Testis (tissue), 3 donors: ENCODE data around the gene SLC4A2. TPM values are rescaled to one million over a fixed set of nuclear protein-coding genes. Genes with fewer than 3 reads are reported as not detected.

Experiments used
- DNase-seq: peaks from one replicate; pipeline ENCODE4 v3.0.0-alpha.2; 2019
- H3K27ac ChIP-seq, 2 donors: fragments of 200-600 bp; sonication (generic); one replicate each; pipeline ENCODE4 v1.5.1; 2019
- H3K27me3 ChIP-seq: fragments of 200-600 bp; sonication (generic); one replicate; pipeline ENCODE4 v1.5.1; 2019
- H3K36me3 ChIP-seq: fragments of 200-600 bp; sonication (generic); one replicate; pipeline ENCODE4 v1.5.1; 2017; ENCODE audit warnings: low read depth; ENCODE audit errors: missing control alignments
- H3K4me1 ChIP-seq: fragments of 200-600 bp; sonication (generic); one replicate; pipeline ENCODE4 v1.5.1; 2019
- H3K4me3 ChIP-seq, 2 donors: fragments of 200-600 bp; sonication (generic); one replicate each; pipeline ENCODE4 v1.5.1; 2017 to 2019
- H3K9me3 ChIP-seq: fragments of 200-600 bp; sonication (generic); one replicate; pipeline ENCODE4 v1.5.1; 2017
- POLR2A ChIP-seq: fragments of 450-650 bp; IDR thresholded peaks from one replicate; pipeline ENCODE4 v1.6.1; 2017; ENCODE audit warnings: antibody characterized with exemption, mild to moderate bottlenecking, moderate library complexity
- WGBS, 2 donors: methylation state at CpG; one replicate each; pipeline ENCODE4 v1.1.5; 2018; 5-methylcytosine and 5-hydroxymethylcytosine counted together
- intact Hi-C: fragments of 100-400 bp; cut with DNase I; formaldehyde crosslinking; loops from one replicate; pipeline ENCODE4 v1.15.1; 2023; ENCODE audit warnings: low total_unique reads
- polyA plus RNA-seq: library from polyadenylated mRNA; stranded (reverse); fragments of 350-450 nt; fragmentation: Illumina TruSeq; extraction: RNeasy Lipid Tissue Mini Kit (QIAGEN cat#74804); gene quantifications from one replicate; pipeline ENCODE4 v1.2.3, GENCODE V29; 2014; ENCODE audit warnings: low read depth, low replicate concordance; ENCODE audit not compliant: insufficient read depth
- total RNA-seq, 2 donors: library from RNA; depleted of rRNA; stranded (reverse); fragments of >200 nt; gene quantifications; one replicate each; pipeline ENCODE4 v1.2.3, GENCODE V29; 2016
- TF ChIP-seq, protein P1 (sequence below), 3 experiments: fragments of 450-650 bp in 2 of 3; fragments of 200-600 bp in 1 of 3; sonication (generic) in 1 of 3; IDR thresholded peaks; one replicate each; pipeline ENCODE4 v1.5.1; 2016 to 2019; ENCODE audit warnings: antibody characterized with exemption in 3 of 3, mild to moderate bottlenecking in 2 of 3, moderate library complexity in 1 of 3

Gene SLC4A2
- total and polyA plus RNA-seq, 3 donors from 2014 or later, result 68.9 to 153 (median 147) TPM

DNA sequence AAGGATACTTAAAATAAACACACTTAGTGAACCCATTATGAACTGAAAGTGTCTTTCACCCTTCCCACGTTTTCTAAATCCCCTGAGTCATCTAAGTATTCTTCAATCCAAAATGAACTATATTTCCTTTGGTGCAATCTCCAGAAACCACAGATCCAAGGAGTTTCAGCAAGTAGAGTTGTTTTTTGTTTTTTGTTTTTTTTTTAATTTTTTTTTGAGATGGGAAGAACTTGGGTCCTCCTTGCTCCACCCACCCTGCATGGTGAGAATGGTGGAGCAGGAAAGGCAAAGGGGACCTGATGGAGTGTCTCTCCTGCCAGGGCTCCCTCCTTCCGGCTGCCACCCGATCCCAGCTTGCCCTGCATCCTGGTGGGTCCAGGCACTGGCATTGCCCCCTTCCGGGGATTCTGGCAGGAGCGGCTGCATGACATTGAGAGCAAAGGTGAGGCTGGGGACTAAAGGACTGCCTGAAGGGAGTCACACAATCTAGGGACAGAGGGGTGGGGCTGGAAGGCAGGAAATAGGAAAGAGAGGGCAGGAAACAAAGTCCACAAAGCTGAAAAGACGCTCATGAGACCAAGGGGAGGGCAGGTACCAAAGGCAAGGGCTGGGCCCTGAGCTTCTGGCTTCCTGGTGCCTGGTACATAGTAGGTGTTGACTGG, 47.2 kb upstream of the SLC4A2 start:
- Histone ChIP-seq H3K4me1 (peaks cover 7% of the 10 kb centered on the region), H3K27me3 (no peaks in the 10 kb centered on the region), H3K4me3 (no peak overlapping the region), H3K27ac (no peak overlapping the region), H3K36me3 (no peaks in the 10 kb centered on the region), H3K9me3 (no peaks in the 10 kb centered on the region)
- intact Hi-C loops, result no loop called here
- no peak for DNase-seq
- WGBS, 2 donors, result 73 to 84% methylated on average over 3 to 6 of the region's 6 CpGs
- no peak for TF ChIP-seq POLR2A
- TF ChIP-seq, protein P1, sequence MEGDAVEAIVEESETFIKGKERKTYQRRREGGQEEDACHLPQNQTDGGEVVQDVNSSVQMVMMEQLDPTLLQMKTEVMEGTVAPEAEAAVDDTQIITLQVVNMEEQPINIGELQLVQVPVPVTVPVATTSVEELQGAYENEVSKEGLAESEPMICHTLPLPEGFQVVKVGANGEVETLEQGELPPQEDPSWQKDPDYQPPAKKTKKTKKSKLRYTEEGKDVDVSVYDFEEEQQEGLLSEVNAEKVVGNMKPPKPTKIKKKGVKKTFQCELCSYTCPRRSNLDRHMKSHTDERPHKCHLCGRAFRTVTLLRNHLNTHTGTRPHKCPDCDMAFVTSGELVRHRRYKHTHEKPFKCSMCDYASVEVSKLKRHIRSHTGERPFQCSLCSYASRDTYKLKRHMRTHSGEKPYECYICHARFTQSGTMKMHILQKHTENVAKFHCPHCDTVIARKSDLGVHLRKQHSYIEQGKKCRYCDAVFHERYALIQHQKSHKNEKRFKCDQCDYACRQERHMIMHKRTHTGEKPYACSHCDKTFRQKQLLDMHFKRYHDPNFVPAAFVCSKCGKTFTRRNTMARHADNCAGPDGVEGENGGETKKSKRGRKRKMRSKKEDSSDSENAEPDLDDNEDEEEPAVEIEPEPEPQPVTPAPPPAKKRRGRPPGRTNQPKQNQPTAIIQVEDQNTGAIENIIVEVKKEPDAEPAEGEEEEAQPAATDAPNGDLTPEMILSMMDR (IDR thresholded peaks at IDR 0.05), result no peak

DNA sequence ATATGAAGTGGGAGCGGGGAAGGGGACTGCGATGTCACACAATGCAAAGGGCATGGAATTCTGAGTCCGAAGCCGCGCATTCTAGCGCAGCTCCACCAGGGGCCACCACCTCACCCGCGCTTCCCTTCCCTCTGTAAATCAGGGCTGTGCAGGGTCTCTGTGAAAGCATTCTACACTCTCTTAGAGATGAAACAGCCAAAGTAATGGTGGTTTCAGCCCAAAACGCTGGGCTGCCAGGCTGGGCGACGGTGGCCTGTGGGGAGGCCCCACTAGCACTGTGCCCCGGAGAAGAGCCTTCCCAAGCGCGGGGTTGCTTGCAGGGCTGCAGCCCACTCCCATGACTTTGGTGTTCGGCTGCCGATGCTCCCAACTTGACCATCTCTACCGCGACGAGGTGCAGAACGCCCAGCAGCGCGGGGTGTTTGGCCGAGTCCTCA, 46.5 kb upstream of the SLC4A2 start:
- WGBS, 2 donors, result 43 to 56% methylated on average over 8 to 23 of the region's 23 CpGs
- Histone ChIP-seq H3K27ac (no peak overlapping the region), H3K4me3 (peak overlapping the region in 1 of 2 donors; percentile 40), H3K36me3 (no peaks in the 10 kb centered on the region), H3K4me1 (peaks cover 7% of the 10 kb centered on the region), H3K27me3 (no peaks in the 10 kb centered on the region), H3K9me3 (no peaks in the 10 kb centered on the region)
- TF ChIP-seq, protein P1 (IDR thresholded peaks at IDR 0.05), result peak; percentile 16 to 40 (median 34)
- no peak for TF ChIP-seq POLR2A
- intact Hi-C loops, result no loop called here
- peak; percentile 65 for DNase-seq

GRCh38 chr7:151013356-151013732, 46.0 kb upstream of the SLC4A2 start:
- intact Hi-C loops, result no loop called here
- Histone ChIP-seq H3K4me3 (peak overlapping the region; percentile 21 to 40), H3K27ac (no peak overlapping the region), H3K4me1 (peaks cover 7% of the 10 kb centered on the region), H3K36me3 (no peaks in the 10 kb centered on the region), H3K27me3 (no peaks in the 10 kb centered on the region), H3K9me3 (no peaks in the 10 kb centered on the region)
- no peak for TF ChIP-seq POLR2A
- TF ChIP-seq, protein P1 (IDR thresholded peaks at IDR 0.05), result no peak
- DNase-seq, result no peak
- 39% methylated on average over 26 of the region's 26 CpGs; no CpG with 5 or more reads in 1 of the 2 donors for WGBS, 2 donors

DNA sequence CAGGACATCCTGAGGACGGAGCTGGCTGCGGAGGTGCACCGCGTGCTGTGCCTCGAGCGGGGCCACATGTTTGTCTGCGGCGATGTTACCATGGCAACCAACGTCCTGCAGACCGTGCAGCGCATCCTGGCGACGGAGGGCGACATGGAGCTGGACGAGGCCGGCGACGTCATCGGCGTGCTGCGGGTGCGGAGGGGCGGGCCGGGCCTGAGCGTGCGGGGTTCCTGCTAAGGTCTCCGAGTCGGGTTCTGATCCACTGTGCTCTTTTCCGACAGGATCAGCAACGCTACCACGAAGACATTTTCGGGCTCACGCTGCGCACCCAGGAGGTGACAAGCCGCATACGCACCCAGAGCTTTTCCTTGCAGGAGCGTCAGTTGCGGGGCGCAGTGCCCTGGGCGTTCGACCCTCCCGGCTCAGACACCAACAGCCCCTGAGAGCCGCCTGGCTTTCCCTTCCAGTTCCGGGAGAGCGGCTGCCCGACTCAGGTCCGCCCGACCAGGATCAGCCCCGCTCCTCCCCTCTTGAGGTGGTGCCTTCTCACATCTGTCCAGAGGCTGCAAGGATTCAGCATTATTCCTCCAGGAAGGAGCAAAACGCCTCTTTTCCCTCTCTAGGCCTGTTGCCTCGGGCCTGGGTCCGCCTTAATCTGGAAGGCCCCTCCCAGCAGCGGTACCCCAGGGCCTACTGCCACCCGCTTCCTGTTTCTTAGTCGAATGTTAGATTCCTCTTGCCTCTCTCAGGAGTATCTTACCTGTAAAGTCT, 45.5 kb upstream of the SLC4A2 start:
- 41 to 48% methylated on average over 8 to 55 of the region's 55 CpGs for WGBS, 2 donors
- no peak for TF ChIP-seq POLR2A
- TF ChIP-seq, protein P1 (IDR thresholded peaks at IDR 0.05), result peak in 1 of 3 experiments; percentile 23
- Histone ChIP-seq H3K4me1 (peaks cover 8% of the 10 kb centered on the region), H3K27me3 (no peaks in the 10 kb centered on the region), H3K9me3 (no peaks in the 10 kb centered on the region), H3K4me3 (peak overlapping the region; percentile 21 to 40), H3K27ac (no peak overlapping the region), H3K36me3 (no peaks in the 10 kb centered on the region)
- DNase-seq, result peak; percentile 91
- intact Hi-C loops, result no loop called here
